Measurements from ENCODE around the gene FBRSL1.

FBRSL1 gene

DNA sequence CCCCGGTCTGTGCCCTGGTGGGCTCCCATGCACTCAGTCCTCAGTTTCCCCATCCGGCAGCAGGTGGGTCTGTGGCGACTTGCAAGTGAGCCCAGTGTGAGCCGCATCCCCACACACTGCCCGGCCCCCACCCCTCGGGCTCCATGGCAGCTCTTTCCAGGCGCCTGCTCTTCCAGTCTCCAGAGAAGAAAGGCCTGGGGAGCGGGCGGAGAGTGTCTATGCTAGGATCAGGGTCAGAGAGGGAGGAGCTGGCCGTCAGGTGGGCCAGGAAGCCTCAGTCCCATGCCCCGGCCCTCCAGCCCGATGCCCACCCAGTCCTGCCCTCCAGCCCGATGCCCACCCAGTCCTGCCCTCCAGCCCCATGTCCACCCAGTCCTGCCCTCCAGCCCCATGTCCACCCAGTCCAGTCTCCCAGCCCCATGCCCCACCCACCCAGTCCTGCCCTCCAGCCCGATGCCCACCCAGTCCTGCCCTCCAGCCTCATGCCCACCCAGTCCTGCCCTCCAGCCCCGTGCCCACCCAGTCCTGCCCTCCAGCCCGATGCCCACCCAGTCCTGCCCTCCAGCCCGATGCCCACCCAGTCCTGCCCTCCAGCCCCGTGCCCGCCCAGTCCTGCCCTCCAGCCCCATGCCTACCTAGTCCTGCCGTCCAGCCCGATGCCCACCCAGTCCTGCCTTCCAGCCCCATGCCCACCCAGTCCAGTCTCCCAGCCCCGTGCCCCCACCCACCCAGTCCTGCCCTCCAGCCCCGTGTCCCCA is 49.2 kb downstream of the FBRSL1 start:
- TF ChIP-seq, protein P1, sequence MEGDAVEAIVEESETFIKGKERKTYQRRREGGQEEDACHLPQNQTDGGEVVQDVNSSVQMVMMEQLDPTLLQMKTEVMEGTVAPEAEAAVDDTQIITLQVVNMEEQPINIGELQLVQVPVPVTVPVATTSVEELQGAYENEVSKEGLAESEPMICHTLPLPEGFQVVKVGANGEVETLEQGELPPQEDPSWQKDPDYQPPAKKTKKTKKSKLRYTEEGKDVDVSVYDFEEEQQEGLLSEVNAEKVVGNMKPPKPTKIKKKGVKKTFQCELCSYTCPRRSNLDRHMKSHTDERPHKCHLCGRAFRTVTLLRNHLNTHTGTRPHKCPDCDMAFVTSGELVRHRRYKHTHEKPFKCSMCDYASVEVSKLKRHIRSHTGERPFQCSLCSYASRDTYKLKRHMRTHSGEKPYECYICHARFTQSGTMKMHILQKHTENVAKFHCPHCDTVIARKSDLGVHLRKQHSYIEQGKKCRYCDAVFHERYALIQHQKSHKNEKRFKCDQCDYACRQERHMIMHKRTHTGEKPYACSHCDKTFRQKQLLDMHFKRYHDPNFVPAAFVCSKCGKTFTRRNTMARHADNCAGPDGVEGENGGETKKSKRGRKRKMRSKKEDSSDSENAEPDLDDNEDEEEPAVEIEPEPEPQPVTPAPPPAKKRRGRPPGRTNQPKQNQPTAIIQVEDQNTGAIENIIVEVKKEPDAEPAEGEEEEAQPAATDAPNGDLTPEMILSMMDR (IDR thresholded peaks at IDR 0.05; ENCODE audit: low read depth, low read length, missing control alignments), result no peak
- no peak overlapping the region for H3K4me3 ChIP-seq (ENCODE audit: low read depth, low read length)
- no peak for DNase-seq (ENCODE audit: low read depth)
- in situ Hi-C loops (cut with HindIII; ENCODE audit: low sequenced_read_pairs), result no loop called here

DNA sequence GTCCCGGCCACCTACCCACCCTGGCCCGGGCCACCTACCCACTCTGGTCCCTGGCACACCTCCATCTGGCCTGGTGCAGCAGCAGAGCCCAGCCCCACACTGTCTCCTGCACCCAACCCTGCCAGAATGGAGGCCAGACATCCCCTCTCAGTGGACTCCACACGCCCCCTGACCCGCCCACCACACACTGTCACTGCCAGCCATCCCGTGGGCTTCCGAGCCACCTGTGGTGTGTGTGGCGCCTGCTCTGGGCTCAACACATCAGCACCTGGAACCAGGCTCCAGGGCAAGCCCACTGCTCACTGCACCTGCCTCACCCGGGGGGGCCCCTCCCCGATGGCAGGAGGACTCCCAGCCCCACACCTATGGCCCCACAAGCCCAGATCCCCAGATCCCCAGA is 50.5 kb downstream of the FBRSL1 start:
- in situ Hi-C loops (cut with HindIII; ENCODE audit: low sequenced_read_pairs), result no loop called here
- DNase-seq (ENCODE audit: low read depth), result no peak
- TF ChIP-seq, protein P1 (IDR thresholded peaks at IDR 0.05; ENCODE audit: low read depth, low read length, missing control alignments), result no peak
- H3K4me3 ChIP-seq (ENCODE audit: low read depth, low read length), result no peak overlapping the region

DNA sequence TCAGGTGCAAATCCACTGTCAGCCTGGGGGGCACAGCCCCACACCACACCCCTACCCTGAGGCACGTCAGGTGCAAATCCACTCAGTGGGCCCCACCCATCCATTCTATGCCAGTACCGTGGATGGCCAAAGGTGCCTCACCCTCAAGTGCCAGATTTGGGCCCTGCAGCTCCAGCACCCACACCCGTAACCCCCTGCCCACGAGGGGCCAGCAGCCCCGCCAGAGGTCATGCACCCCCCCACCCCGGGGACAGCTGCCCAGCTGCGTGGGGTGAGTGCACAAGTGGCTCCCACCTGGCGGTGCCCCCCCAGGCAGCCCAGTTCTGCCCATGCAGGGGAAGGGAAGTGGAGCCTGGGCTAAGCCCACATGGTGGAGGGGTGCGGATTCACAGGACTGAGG is 51.2 kb downstream of the FBRSL1 start:
- no peak overlapping the region for H3K4me3 ChIP-seq (ENCODE audit: low read depth, low read length)
- in situ Hi-C loops (cut with HindIII; ENCODE audit: low sequenced_read_pairs), result no loop called here
- no peak for DNase-seq (ENCODE audit: low read depth)
- TF ChIP-seq, protein P1 (IDR thresholded peaks at IDR 0.05; ENCODE audit: low read depth, low read length, missing control alignments), result no peak

DNA sequence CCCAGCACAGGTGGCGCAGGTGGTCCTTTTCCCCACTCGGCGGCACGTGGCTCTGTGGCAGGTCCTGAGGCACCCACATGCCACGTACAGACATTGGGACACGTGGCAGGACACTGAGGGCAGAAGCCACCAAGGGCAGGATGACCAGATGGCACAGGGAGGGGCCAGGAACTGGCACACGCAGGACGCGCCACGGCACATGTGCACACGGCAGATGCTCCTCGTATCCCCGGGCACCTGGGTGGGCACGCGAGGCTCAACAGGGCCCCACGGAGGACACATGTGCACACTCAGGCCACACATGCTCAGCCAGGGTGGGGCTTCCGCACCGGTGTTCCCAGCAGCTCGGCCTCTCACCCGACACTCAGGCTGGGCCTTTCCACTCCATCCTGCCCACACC is 52.0 kb downstream of the FBRSL1 start:
- TF ChIP-seq, protein P1 (IDR thresholded peaks at IDR 0.05; ENCODE audit: low read depth, low read length, missing control alignments), result no peak
- no peak for DNase-seq (ENCODE audit: low read depth)
- no peak overlapping the region for H3K4me3 ChIP-seq (ENCODE audit: low read depth, low read length)
- in situ Hi-C loops (cut with HindIII; ENCODE audit: low sequenced_read_pairs), result no loop called here

DNA sequence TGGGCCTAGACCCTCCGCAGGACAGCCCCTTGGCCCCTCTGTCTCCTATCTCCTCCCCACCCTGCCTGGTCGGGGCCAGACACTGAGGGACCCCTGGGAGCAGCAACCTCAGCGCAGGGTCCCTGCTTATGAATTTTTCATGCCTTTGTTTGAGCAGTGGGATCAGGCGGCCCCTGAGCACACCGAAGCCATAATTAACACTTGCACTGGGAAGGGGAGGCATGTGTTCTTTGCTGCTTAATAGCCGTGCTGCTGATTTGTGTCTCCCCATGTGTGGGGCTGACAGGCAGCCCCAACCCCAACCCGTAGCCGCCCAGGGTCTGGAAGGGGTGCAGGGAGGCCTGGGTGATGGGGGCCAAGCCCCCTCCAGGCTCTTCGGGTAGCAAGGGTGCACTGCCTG is 52.7 kb downstream of the FBRSL1 start:
- TF ChIP-seq, protein P1 (IDR thresholded peaks at IDR 0.05; ENCODE audit: low read depth, low read length, missing control alignments), result no peak
- in situ Hi-C loops (cut with HindIII; ENCODE audit: low sequenced_read_pairs), result no loop called here
- no peak for DNase-seq (ENCODE audit: low read depth)
- no peak overlapping the region for H3K4me3 ChIP-seq (ENCODE audit: low read depth, low read length)

DNA sequence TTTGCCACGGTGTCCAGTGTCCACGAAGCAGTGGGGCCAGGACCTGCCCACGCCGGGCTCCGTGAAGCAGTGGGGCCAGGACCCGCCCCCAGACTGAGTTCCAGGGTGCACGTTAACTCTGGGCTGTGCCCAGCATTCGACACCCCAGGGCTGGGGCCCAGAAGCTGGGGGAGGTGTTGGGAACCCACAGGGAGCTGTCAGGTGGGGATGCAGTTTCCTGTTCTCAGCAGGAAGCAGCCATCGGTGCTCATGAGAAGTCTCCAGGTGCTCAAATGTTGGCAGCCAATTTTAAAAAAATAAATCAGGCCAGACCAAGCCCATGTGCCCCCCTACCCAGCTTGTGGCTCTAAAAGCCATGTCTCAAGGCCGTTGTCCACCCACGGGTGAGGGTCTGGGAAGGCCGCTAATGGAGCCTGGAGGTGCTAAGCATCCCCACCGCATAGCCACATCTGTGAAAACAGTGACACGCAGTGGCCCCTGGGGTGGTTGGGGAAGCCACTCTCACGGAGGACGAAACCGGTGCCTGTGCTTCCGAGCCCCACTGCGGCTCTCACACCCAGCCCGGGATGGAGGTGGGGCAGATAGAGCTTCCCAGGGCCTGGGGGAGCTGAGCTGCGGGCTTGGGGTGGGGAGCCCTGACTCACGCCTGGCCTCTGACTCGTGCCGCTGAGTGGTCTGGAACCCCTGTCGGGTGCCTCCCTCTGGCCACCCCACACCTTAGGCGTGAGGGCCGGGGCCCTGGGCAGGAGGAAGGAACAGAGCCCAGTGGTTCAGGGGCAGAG is 53.5 kb downstream of the FBRSL1 start:
- DNase-seq (ENCODE audit: low read depth), result no peak
- in situ Hi-C loops (cut with HindIII; ENCODE audit: low sequenced_read_pairs), result no loop called here
- H3K4me3 ChIP-seq (ENCODE audit: low read depth, low read length), result no peak overlapping the region
- TF ChIP-seq, protein P1 (IDR thresholded peaks at IDR 0.05; ENCODE audit: low read depth, low read length, missing control alignments), result no peak

Data from astrocyte of the cerebellum (primary cell).